Measurements from ENCODE around the gene MALRD1.

MALRD1 gene

GRCh38 chr10:19634163-19634562 is 585.6 kb downstream of the MALRD1 start:
- DNase-seq (ENCODE audit: extremely low read depth, low read depth): no peak

GRCh38 chr10:19638182-19638895 is 589.7 kb downstream of the MALRD1 start:
- DNase-seq (ENCODE audit: extremely low read depth, low read depth): peak; percentile 34
- TF ChIP-seq, protein P1, sequence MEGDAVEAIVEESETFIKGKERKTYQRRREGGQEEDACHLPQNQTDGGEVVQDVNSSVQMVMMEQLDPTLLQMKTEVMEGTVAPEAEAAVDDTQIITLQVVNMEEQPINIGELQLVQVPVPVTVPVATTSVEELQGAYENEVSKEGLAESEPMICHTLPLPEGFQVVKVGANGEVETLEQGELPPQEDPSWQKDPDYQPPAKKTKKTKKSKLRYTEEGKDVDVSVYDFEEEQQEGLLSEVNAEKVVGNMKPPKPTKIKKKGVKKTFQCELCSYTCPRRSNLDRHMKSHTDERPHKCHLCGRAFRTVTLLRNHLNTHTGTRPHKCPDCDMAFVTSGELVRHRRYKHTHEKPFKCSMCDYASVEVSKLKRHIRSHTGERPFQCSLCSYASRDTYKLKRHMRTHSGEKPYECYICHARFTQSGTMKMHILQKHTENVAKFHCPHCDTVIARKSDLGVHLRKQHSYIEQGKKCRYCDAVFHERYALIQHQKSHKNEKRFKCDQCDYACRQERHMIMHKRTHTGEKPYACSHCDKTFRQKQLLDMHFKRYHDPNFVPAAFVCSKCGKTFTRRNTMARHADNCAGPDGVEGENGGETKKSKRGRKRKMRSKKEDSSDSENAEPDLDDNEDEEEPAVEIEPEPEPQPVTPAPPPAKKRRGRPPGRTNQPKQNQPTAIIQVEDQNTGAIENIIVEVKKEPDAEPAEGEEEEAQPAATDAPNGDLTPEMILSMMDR (IDR thresholded peaks at IDR 0.05; ENCODE audit: low read depth, low read length): no peak

More at GRCh38 chr10:19634163-19634562, 585.6 kb downstream of the MALRD1 start:
- TF ChIP-seq, protein P1 (IDR thresholded peaks at IDR 0.05; ENCODE audit: low read depth, low read length): no peak

- TF ChIP-seq, protein P1 (IDR thresholded peaks at IDR 0.05; ENCODE audit: low read depth, low read length): no peak
- no peak for DNase-seq (ENCODE audit: extremely low read depth, low read depth)
Observed at GRCh38 chr10:19638896-19639233, 590.3 kb downstream of the MALRD1 start.

DNA sequence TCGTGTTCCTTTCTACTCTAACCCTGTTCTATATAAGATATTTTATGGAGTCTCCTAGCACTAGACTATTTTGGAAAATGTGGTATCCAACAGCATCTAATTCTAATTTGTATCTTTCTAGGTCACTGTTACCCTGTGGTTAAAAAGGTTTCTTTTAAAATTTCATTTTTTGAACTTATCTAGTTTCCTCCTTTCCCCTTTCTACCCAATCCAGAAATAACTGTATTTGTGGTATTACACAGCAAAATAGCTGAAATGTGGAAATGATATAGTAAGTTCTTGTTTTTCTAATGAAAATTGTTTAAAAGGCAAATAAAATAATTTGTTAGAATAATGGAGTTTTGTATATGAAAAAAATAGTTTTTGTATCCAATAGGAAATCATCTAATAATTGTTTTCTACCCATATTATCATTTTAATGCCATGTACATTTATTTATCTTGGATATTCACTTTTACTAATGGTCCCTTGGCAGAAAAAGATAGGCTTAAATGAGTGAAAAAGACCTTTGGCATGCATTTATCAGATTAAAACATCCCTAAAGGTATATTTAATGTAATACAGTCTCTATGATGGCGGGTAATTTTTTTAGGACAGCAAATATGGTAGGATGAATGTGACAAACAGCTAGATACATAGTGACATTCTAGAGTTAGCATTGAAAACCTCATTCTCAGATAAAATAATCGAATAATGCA is 592.1 kb downstream of the MALRD1 start:
- TF ChIP-seq, protein P1 (IDR thresholded peaks at IDR 0.05; ENCODE audit: low read depth, low read length): no peak
- no peak for DNase-seq (ENCODE audit: extremely low read depth, low read depth)

DNA sequence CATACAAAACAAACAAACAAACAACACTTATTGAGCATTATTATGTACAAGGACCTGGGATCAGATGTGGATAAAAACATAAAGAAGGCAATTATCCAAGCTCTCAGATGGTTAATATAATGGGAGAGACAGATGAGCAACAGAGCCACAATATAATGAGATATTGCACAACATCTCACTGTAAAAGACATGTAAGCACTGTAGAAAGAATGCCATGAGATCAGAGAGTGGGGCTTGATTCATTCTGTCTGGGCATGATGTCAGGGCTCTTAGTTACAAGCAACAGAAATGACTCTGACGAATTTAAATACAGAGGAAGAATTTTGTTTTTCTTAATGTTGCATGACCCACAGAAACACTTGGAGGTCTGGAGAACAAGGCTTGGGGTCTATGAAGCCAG is 602.9 kb downstream of the MALRD1 start:
- TF ChIP-seq, protein P1 (IDR thresholded peaks at IDR 0.05; ENCODE audit: low read depth, low read length): no peak
- peak; percentile 44 for DNase-seq (ENCODE audit: extremely low read depth, low read depth)

DNA sequence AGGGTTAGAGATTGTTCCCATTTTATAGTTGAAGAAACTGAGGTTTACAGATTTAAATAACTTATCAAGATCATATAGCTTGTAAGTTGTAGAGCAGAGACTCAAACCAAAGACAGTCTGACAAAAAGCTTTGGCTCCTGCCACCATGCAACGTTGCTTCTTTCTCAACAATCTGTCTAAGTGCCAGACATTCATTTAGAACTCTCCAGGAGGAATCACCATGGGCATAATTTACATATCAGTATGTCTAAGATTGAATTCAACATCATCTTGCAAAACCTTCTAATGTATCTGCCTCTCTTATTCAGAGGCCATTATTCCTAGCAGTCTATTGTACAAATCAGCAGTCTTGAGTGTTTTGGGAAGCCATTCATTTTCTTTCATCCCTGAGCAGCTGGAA is 604.1 kb downstream of the MALRD1 start:
- TF ChIP-seq, protein P1 (IDR thresholded peaks at IDR 0.05; ENCODE audit: low read depth, low read length): no peak
- DNase-seq (ENCODE audit: extremely low read depth, low read depth): no peak

DNA sequence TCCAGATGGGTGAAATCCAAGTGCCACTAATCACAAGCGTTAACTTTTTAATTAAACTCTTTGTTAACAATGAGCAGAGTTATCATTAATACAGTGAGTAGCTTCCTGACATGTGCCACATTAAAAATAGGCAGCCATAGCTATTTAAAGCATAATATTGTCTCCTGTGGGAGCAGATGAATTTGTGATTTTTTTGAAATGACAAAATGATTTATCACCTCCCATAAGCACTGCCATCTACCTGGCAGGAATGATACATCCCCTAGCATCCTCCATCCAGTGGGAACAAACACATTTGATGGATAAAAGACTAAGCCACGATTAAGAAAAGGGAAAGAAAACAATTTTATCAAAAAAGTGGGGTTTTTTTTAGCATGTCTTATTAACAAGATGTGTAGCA is 605.3 kb downstream of the MALRD1 start:
- TF ChIP-seq, protein P1 (IDR thresholded peaks at IDR 0.05; ENCODE audit: low read depth, low read length): no peak
- no peak for DNase-seq (ENCODE audit: extremely low read depth, low read depth)
